Measurements from ENCODE around the gene ZNF664. TPM values are rescaled to one million over a fixed set of nuclear protein-coding genes. Genes with fewer than 3 reads are reported as not detected.
A peak's percentile ranks its signal among the peaks of the same experiment; 100 is the strongest.

Gene ZNF664
- polyA plus RNA-seq, 3 donors = 1.5 to 20.9 (median 2.7) TPM

- H3K27me3 Mint-ChIP-seq (ENCODE audit: low read depth in 3 of 3) = peaks cover 0 to 3% (median 0%) of the 10 kb centered on the region in 3 donors
- no peaks in the 10 kb centered on the region for H3K9me3 ChIP-seq (replicated peaks in 1 of 2; ENCODE audit: control insufficient read depth in 1 of 2, insufficient read depth in 1 of 2, low read length in 2 of 2)
Measured at GRCh38 chr12:123989753-123990152, 16.7 kb downstream of the ZNF664 start.

GRCh38 chr12:123990511-123990910, 17.5 kb downstream of the ZNF664 start:
- H2AFZ ChIP-seq (ENCODE audit: insufficient read depth, low read depth, low read length, poor library complexity, severe bottlenecking) = no peak overlapping the region
- peaks cover 22 to 65% of the 10 kb centered on the region in 2 donors for H3K36me3 ChIP-seq (replicated peaks in 1 of 2; ENCODE audit: control insufficient read depth in 1 of 2, insufficient read depth in 2 of 2, low read length in 2 of 2)
- no peaks in the 10 kb centered on the region for H3K79me2 ChIP-seq (ENCODE audit: insufficient read depth, low read length)
- Mint-ChIP-seq H3K27me3 (ENCODE audit: low read depth in 3 of 3) (peaks cover 0 to 3% (median 0%) of the 10 kb centered on the region in 3 donors), H3K4me1 (peaks cover 8% of the 10 kb centered on the region), H3K27ac (peak overlapping the region in 1 of 7 donors; percentile 14), H3K4me3 (no peak overlapping the region), H3K9me3 (no peaks in the 10 kb centered on the region), H3K36me3 (peaks cover 46 to 51% of the 10 kb centered on the region in 2 donors)
- H3K9ac ChIP-seq (ENCODE audit: insufficient read depth, low read length, poor library complexity, severe bottlenecking) = no peak overlapping the region
- H3K27ac ChIP-seq (ENCODE audit: low read depth in 1 of 2, low read length in 2 of 2) = peak overlapping the region in 1 of 2 donors; percentile 21
- no peaks in the 10 kb centered on the region for H4K20me1 ChIP-seq (ENCODE audit: insufficient read depth, low read length)
- TF ChIP-seq CTCF (IDR thresholded peaks at IDR 0.05) = no peak
- no peak overlapping the region for H3K4me2 ChIP-seq (replicated peaks; ENCODE audit: extremely low read depth, low read length, poor library complexity, severe bottlenecking)
- no peaks in the 10 kb centered on the region for H3K9me3 ChIP-seq (replicated peaks in 1 of 2; ENCODE audit: control insufficient read depth in 1 of 2, insufficient read depth in 1 of 2, low read length in 2 of 2)
- H3K4me1 ChIP-seq (ENCODE audit: control insufficient read depth in 1 of 2, insufficient read depth in 2 of 2, low read length in 2 of 2) = peaks cover 0 to 9% of the 10 kb centered on the region in 2 donors
- DNase-seq = no peak
- H3K4me3 ChIP-seq (replicated peaks in 1 of 3; ENCODE audit: low read depth in 2 of 3, low read length in 3 of 3) = no peak overlapping the region
- 38% methylated on average over 2 of the region's 4 CpGs for whole genome bisulfite sequencing (ENCODE audit: insufficient coverage)
- no peaks in the 10 kb centered on the region for H3K27me3 ChIP-seq (ENCODE audit: control insufficient read depth in 2 of 2, insufficient read depth in 2 of 2, low read length in 2 of 2)
- intact Hi-C loops (cut with micrococcal nuclease) = no loop called here

More at GRCh38 chr12:123989753-123990152, 16.7 kb downstream of the ZNF664 start:
- peaks cover 22 to 65% of the 10 kb centered on the region in 2 donors for H3K36me3 ChIP-seq (replicated peaks in 1 of 2; ENCODE audit: control insufficient read depth in 1 of 2, insufficient read depth in 2 of 2, low read length in 2 of 2)
- Mint-ChIP-seq H3K9me3 (no peaks in the 10 kb centered on the region), H3K27ac (peak overlapping the region in 1 of 7 donors; percentile 2), H3K36me3 (peaks cover 48 to 51% of the 10 kb centered on the region in 2 donors), H3K4me1 (peaks cover 8% of the 10 kb centered on the region), H3K4me3 (no peak overlapping the region)
- peaks cover 0 to 9% of the 10 kb centered on the region in 2 donors for H3K4me1 ChIP-seq (ENCODE audit: control insufficient read depth in 1 of 2, insufficient read depth in 2 of 2, low read length in 2 of 2)
- H2AFZ ChIP-seq (ENCODE audit: insufficient read depth, low read depth, low read length, poor library complexity, severe bottlenecking) = no peak overlapping the region
- no peak overlapping the region for H3K27ac ChIP-seq (ENCODE audit: low read depth in 1 of 2, low read length in 2 of 2)
- H3K4me3 ChIP-seq (replicated peaks in 1 of 3; ENCODE audit: low read depth in 2 of 3, low read length in 3 of 3) = no peak overlapping the region
- no peak for TF ChIP-seq CTCF (IDR thresholded peaks at IDR 0.05)
- H3K4me2 ChIP-seq (replicated peaks; ENCODE audit: extremely low read depth, low read length, poor library complexity, severe bottlenecking) = no peak overlapping the region
- no peaks in the 10 kb centered on the region for H4K20me1 ChIP-seq (ENCODE audit: insufficient read depth, low read length)
- intact Hi-C loops (cut with micrococcal nuclease) = no loop called here
- no peaks in the 10 kb centered on the region for H3K79me2 ChIP-seq (ENCODE audit: insufficient read depth, low read length)
- no peaks in the 10 kb centered on the region for H3K27me3 ChIP-seq (ENCODE audit: control insufficient read depth in 2 of 2, insufficient read depth in 2 of 2, low read length in 2 of 2)
- 100% methylated on average over 1 of the region's 1 CpG for WGBS (ENCODE audit: insufficient coverage)
- DNase-seq = no peak
- H3K9ac ChIP-seq (ENCODE audit: insufficient read depth, low read length, poor library complexity, severe bottlenecking) = no peak overlapping the region
